ENCODE data around the gene FAM210B.
A peak's percentile ranks its signal among the peaks of the same experiment; 100 is the strongest.

FAM210B gene

GRCh38 chr20:56369179-56369578, 10.4 kb downstream of the FAM210B start:
- H3K4me3 ChIP-seq (replicated peaks in 1 of 2; ENCODE audit: low read depth in 2 of 2, low read length in 2 of 2) = no peak overlapping the region
- no peak for TF ChIP-seq CTCF (IDR thresholded peaks at IDR 0.05; ENCODE audit: low read depth, low read length)
- DNase-seq (ENCODE audit: low read depth in 2 of 2) = no peak

- H3K4me3 ChIP-seq (replicated peaks in 1 of 2; ENCODE audit: low read depth in 2 of 2, low read length in 2 of 2) = no peak overlapping the region
- no peak for TF ChIP-seq CTCF (IDR thresholded peaks at IDR 0.05; ENCODE audit: low read depth, low read length)
- no peak for DNase-seq (ENCODE audit: low read depth in 2 of 2)
Observed at GRCh38 chr20:56371977-56372376, 13.2 kb downstream of the FAM210B start.

GRCh38 chr20:56372850-56373249, 14.1 kb downstream of the FAM210B start:
- DNase-seq (ENCODE audit: low read depth in 2 of 2) = no peak
- no peak for TF ChIP-seq CTCF (IDR thresholded peaks at IDR 0.05; ENCODE audit: low read depth, low read length)
- no peak overlapping the region for H3K4me3 ChIP-seq (replicated peaks in 1 of 2; ENCODE audit: low read depth in 2 of 2, low read length in 2 of 2)

- H3K4me3 ChIP-seq (replicated peaks in 1 of 2; ENCODE audit: low read depth in 2 of 2, low read length in 2 of 2) = no peak overlapping the region
- peak; percentile 96 to 97 for DNase-seq (ENCODE audit: low read depth in 2 of 2)
- no peak for TF ChIP-seq CTCF (IDR thresholded peaks at IDR 0.05; ENCODE audit: low read depth, low read length)
Observed at GRCh38 chr20:56373942-56374341, 15.2 kb downstream of the FAM210B start.

- DNase-seq (ENCODE audit: low read depth in 2 of 2) = no peak
- H3K4me3 ChIP-seq (replicated peaks in 1 of 2; ENCODE audit: low read depth in 2 of 2, low read length in 2 of 2) = no peak overlapping the region
- no peak for TF ChIP-seq CTCF (IDR thresholded peaks at IDR 0.05; ENCODE audit: low read depth, low read length)
Observed at GRCh38 chr20:56376331-56376730, 17.6 kb downstream of the FAM210B start.

GRCh38 chr20:56378386-56378785, 19.6 kb downstream of the FAM210B start:
- TF ChIP-seq CTCF (IDR thresholded peaks at IDR 0.05; ENCODE audit: low read depth, low read length) = no peak
- no peak overlapping the region for H3K4me3 ChIP-seq (replicated peaks in 1 of 2; ENCODE audit: low read depth in 2 of 2, low read length in 2 of 2)
- no peak for DNase-seq (ENCODE audit: low read depth in 2 of 2)

GRCh38 chr20:56380375-56380774, 21.6 kb downstream of the FAM210B start:
- no peak for TF ChIP-seq CTCF (IDR thresholded peaks at IDR 0.05; ENCODE audit: low read depth, low read length)
- peak; percentile 29 to 83 for DNase-seq (ENCODE audit: low read depth in 2 of 2)

More at GRCh38 chr20:56380375-56380774, 21.6 kb downstream of the FAM210B start:
- no peak overlapping the region for H3K4me3 ChIP-seq (replicated peaks in 1 of 2; ENCODE audit: low read depth in 2 of 2, low read length in 2 of 2)
